Nephron (organoid): ENCODE measurements around the gene SCNM1.

Source experiments
- H3K27ac Mint-ChIP-seq, 3 experiments: 2 replicates each; pipeline ENCODE4 v1.8.0; 2020; ENCODE audit warnings: mixed read lengths in 3 of 3, mild to moderate bottlenecking in 2 of 3, moderate library complexity in 1 of 3
- H3K27me3 Mint-ChIP-seq: 2 replicates; pipeline ENCODE4 v1.8.0; 2021; ENCODE audit warnings: low read depth, mild to moderate bottlenecking, moderate library complexity, mixed read lengths
- H3K36me3 Mint-ChIP-seq: 2 replicates; pipeline ENCODE4 v1.8.0; 2020; ENCODE audit warnings: low read depth, mixed read lengths
- H3K4me1 Mint-ChIP-seq: 2 replicates; pipeline ENCODE4 v1.8.0; 2020; ENCODE audit warnings: mixed read lengths
- H3K4me3 Mint-ChIP-seq, 3 experiments: 2 replicates each; pipeline ENCODE4 v1.8.0; 2020; ENCODE audit warnings: mild to moderate bottlenecking in 3 of 3, mixed read lengths in 3 of 3, moderate library complexity in 2 of 3
- H3K9me3 Mint-ChIP-seq: 2 replicates; pipeline ENCODE4 v1.8.0; 2020; ENCODE audit warnings: mixed read lengths
- TF ChIP-seq, protein P1 (sequence below), 3 experiments: fragments of 200-600 bp; sonication (generic); IDR thresholded peaks; one replicate each; pipeline ENCODE4 v1.5.0; 2021; ENCODE audit warnings: antibody characterized with exemption in 3 of 3; ENCODE audit not compliant: unreplicated experiment in 3 of 3

SCNM1 gene

DNA sequence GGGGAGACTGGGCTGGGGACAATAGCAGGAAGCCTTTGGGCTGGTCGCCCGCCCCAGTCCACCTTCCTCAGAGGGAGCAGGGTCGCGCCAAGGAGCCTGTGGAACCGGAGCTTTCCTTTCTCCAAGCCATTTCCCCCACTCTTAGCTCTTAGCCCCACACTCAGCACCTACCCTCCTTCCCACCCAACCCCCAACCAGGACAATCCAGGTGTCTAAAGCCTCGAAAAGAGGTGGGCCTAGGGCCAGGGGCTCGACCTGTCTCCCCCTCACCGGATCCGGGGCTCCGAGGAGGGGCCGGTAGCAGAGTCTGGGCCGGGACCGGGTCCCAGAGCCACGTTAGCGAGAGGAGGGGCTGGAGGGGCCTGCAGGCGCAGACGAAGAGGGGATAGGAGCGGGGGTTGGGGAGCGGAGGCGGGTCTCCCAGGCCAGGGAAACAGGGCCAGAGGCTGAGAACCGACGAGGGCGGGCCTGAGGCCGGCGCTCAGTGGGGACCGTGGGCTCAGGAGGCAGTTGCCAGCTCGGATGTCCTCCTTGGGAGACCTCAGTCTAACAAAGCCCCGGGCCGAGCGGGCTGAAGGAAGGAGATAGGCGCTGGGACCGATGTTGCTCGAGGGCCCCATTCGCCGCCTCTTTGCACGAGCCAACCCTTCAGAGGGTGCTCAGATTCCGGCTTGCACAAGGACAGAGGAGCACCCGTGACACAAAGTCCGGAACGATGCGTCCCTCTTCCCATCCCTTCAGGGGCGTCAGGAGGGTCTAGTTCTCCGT is 20.5 kb upstream of the SCNM1 start:
- Mint-ChIP-seq H3K36me3 (peaks cover under 1% of the 10 kb centered on the region), H3K4me3 (peak overlapping the region; percentile 87 to 89 (median 88)), H3K27ac (peak overlapping the region in 2 of 3 experiments; percentile 85 to 88), H3K4me1 (peaks cover 40% of the 10 kb centered on the region), H3K27me3 (no peaks in the 10 kb centered on the region), H3K9me3 (no peaks in the 10 kb centered on the region)
- TF ChIP-seq, protein P1, sequence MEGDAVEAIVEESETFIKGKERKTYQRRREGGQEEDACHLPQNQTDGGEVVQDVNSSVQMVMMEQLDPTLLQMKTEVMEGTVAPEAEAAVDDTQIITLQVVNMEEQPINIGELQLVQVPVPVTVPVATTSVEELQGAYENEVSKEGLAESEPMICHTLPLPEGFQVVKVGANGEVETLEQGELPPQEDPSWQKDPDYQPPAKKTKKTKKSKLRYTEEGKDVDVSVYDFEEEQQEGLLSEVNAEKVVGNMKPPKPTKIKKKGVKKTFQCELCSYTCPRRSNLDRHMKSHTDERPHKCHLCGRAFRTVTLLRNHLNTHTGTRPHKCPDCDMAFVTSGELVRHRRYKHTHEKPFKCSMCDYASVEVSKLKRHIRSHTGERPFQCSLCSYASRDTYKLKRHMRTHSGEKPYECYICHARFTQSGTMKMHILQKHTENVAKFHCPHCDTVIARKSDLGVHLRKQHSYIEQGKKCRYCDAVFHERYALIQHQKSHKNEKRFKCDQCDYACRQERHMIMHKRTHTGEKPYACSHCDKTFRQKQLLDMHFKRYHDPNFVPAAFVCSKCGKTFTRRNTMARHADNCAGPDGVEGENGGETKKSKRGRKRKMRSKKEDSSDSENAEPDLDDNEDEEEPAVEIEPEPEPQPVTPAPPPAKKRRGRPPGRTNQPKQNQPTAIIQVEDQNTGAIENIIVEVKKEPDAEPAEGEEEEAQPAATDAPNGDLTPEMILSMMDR (IDR thresholded peaks at IDR 0.05; ENCODE audit: unreplicated experiment in 3 of 3): no peak

DNA sequence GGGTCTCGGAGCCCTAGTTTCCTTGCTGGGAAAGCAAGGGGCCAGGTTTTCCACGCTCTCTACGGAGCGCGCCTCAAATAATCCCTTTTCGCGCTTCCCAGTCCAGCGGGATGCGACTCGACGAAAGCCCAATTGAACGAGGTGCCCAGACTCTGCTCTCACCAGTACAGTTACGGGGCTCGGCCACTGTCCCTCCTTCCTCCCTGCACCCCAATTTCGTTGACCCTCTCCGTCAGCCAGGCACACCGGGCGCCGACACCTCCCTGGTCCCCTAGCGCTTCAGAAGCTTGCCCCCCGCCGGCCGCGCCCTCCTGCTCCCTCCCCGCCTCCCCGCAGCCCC is 19.9 kb upstream of the SCNM1 start:
- H3K36me3 Mint-ChIP-seq: no peaks in the 10 kb centered on the region
- peak overlapping the region; percentile 87 to 89 (median 88) for H3K4me3 Mint-ChIP-seq
- no peaks in the 10 kb centered on the region for H3K9me3 Mint-ChIP-seq
- H3K27me3 Mint-ChIP-seq: no peaks in the 10 kb centered on the region
- TF ChIP-seq, protein P1 (IDR thresholded peaks at IDR 0.05; ENCODE audit: unreplicated experiment in 3 of 3): no peak
- H3K27ac Mint-ChIP-seq: peak overlapping the region in 2 of 3 experiments; percentile 85 to 88
- H3K4me1 Mint-ChIP-seq: peaks cover 40% of the 10 kb centered on the region

DNA sequence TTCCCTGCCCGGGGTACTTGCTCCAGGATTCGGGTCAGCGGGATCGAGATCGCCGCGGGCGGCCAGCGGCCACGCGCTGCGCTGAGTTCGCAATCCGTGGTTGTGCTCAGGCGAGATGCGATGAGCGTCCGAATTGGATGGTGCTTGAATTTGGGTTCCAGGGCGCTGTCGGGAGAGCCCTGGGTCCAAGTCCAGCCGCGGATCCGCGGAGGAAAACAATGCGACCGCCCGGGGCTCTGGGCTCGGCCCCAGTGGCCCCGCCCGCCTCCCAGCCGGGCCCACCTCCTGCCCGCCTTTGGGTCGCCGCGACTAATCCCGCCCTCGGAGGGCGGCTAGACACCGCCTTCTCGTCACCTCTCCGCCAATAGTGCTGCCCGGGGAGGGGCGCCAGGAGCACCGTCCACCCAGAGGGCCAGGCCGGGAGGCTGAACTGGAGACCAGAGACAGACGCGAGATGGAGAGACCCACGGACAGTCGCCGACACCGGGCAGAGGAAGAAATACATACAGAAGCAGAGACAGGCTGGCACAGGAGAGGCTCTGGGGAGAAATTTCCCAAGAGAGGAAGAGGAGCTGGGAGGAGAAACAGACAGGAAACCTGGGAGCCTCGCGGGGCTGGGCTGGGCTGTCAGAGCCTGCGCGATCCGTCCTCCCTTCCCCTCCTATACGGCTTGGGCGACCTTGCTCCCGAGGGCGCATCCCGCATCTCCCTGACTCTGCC is 19.4 kb upstream of the SCNM1 start, which contains the start of gene SEMA6C:
Gene SEMA6C, minus strand, starts transcription at position 220 of the 720 bp plus-strand sequence. CDS start 4,010 bp downstream, outside the sequence.
- Mint-ChIP-seq H3K27ac (peak within 1 kb of the TSS; percentile 33 to 88 (median 85)), H3K27me3 (no peaks in the 10 kb centered on the region), H3K36me3 (no peaks in the 10 kb centered on the region), H3K4me3 (peak within 1 kb of the TSS; percentile 87 to 89 (median 88)), H3K4me1 (peaks cover 40% of the 10 kb centered on the region), H3K9me3 (no peaks in the 10 kb centered on the region)
- TF ChIP-seq, protein P1 (IDR thresholded peaks at IDR 0.05; ENCODE audit: unreplicated experiment in 3 of 3): no peak

DNA sequence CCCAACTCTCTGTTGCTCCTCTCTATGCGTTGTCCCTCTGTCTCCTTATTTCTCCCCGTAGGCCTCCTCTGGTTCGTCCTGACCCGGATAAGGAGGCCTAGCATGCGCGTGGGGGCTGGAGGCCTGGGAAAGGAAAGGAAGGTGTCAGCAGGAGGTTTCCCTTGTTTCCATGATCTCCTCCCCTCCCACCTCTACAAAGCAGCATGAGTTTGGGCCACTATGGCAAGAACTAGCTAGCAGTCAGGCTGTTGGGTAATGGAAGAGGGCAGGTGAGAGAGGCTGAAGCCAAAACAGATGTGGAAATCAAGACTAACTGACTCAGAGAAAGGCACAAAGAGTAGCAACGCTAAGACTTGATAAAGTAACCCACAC is 18.8 kb upstream of the SCNM1 start:
- peaks cover 40% of the 10 kb centered on the region for H3K4me1 Mint-ChIP-seq
- peak overlapping the region; percentile 87 to 89 (median 88) for H3K4me3 Mint-ChIP-seq
- H3K9me3 Mint-ChIP-seq: no peaks in the 10 kb centered on the region
- H3K27me3 Mint-ChIP-seq: no peaks in the 10 kb centered on the region
- TF ChIP-seq, protein P1 (IDR thresholded peaks at IDR 0.05; ENCODE audit: unreplicated experiment in 3 of 3): no peak
- H3K27ac Mint-ChIP-seq: peak overlapping the region; percentile 33 to 88 (median 85)
- H3K36me3 Mint-ChIP-seq: no peaks in the 10 kb centered on the region

DNA sequence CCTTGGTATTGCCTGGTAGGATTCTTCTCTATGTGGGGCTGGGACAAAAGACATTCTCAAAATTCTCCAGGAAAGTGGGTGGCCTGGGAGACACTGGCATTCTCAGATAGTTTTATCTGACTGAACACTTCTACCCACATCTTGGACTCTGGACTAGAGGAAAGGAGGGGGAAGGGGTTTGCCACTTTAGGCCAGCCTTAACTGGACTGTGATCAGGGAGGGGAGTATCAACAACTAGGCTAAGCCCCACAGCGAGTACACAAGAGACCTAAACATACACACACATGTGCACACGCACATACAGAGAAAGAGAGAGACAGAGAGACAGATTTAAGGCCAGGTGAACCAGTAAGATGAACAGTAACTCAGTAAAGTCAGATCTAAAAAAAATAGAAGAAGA is 18.3 kb upstream of the SCNM1 start:
- Mint-ChIP-seq H3K27me3 (no peaks in the 10 kb centered on the region), H3K9me3 (no peaks in the 10 kb centered on the region), H3K4me3 (peak overlapping the region; percentile 87 to 89 (median 88)), H3K36me3 (no peaks in the 10 kb centered on the region), H3K4me1 (peaks cover 40% of the 10 kb centered on the region), H3K27ac (peak overlapping the region; percentile 33 to 88 (median 85))
- TF ChIP-seq, protein P1 (IDR thresholded peaks at IDR 0.05; ENCODE audit: unreplicated experiment in 3 of 3): no peak
